Measurements from ENCODE around the gene NBPF12.
"Not testable (repeated sequence)": the region's sequence is repeated elsewhere in the genome, so short reads cannot be mapped to it uniquely, and the experiment has no call there.

The NBPF12 gene

DNA sequence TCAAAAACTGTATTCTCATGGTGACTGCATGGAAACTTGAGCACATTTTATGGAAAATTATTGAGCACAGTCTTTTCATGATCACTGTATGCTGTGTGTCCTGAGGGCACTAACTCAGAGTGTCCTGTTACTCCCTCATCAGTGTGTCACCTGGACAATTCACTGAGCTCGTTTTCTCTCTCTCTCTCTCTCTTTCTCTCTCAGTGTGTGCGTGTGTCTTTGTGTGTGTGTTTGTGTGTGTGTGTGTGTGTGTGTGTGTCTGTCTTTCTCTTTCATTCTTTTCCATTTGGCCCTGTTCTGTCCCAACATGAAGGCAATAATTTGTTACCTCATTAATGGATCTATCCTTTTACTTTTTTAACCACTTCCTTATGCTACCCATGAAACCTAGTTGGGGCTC lies 49.4 kb downstream of the NBPF12 start:
- DNase-seq, result not testable (repeated sequence)

DNA sequence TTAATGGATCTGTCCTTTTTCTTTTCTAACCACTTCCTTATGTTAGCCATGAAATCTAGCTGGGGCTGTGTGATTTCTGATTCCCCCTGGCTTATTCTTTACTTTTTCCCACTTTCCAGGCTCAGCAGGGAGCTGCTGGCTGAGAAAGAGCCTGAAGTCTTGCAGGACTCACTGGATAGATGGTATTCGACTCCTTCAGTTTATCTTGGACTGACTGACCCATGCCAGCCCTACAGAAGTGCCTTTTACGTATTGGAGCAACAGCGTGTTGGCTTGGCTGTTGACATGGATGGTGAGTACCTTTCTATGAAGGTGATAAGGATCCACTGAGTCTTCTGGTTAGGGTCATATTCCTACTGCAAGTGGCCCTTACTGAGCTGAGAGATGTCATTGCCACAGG lies 51.3 kb downstream of the NBPF12 start:
- not testable (repeated sequence) for DNase-seq

DNA sequence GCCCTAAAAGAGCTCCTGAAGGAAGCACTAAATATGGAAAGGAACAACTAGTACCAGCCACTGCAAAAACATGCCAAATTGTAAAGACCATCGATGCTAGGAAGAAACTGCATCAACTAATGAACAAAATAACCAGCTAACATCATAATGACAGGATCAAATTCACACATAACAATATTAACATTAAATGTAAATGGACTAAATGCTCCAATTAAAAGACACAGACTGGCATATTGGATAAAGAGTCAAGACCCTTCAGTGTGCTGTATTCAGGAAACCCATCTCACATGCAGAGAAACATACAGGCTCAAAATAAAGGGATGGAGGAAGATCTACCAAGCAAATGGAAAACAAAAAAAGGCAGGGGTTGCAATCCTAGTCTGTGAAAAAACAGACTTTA lies 70.4 kb downstream of the NBPF12 start:
- not testable (repeated sequence) for DNase-seq

DNA sequence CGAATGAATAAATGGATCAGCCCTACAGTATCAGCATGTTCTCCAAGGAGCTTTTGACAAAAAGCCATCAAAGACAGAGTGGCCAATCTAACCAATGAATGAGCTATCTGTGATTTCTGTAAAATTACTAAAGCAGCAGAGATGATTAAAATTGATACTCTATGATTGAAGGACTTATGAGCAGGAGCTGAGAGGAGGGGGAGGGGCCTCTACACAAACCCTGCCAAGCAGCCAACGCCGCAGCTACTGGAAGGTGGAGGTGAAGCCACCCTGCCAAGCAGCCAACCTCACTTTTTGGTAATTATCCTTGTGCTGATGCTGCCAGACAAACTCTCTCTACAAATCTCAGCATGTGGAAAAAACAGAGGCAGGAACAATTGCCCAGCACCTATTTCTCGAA lies 88.9 kb downstream of the NBPF12 start:
- DNase-seq, result not testable (repeated sequence)

DNA sequence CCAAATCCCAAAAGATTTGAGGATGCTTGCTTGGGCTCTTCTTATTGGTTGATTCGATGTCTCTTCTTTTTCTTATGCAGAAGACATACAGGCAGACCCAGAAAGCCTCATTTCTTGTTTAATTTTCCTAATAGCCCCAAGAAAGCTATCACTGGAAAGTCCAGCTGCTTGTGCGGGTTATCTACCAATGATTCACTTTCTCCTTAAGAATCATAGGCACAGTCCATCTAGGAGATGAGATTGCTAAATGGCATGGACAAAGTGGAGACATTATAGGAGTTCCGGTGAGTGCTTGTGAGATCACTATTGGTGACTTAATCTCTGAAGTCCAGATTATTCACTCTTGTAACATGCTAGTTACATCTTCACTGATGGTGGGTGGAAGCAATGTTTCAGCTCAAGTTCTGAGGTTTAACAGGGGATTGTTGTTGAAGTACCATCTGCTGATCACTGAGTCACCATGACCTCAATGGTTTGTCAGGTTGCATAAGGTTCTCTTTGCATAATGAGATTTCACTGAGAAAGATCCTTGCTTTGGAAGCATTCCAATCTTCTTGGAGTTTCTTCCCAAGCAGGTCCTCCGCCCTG lies 92.0 kb downstream of the NBPF12 start:
- DNase-seq, result not testable (repeated sequence)

DNA sequence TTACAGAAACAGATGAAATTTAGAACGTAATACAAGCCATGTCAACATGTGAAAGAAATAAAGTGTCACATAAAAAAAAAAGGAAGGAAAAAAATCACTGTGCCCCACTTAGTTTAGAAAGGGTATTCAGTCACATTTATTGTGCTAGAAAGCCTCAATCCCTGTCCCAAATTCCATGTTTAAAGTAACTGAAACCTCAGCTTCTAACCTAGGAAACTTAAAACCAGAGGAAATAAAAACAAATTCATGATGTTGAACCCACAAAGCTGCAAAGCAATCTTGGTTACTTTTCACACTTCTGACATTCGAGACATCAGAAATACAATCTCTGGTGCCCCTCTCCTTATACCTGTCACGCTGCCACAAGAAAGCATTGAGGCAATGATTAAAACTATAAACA lies 101.8 kb downstream of the NBPF12 start:
- DNase-seq, result no peak

DNA sequence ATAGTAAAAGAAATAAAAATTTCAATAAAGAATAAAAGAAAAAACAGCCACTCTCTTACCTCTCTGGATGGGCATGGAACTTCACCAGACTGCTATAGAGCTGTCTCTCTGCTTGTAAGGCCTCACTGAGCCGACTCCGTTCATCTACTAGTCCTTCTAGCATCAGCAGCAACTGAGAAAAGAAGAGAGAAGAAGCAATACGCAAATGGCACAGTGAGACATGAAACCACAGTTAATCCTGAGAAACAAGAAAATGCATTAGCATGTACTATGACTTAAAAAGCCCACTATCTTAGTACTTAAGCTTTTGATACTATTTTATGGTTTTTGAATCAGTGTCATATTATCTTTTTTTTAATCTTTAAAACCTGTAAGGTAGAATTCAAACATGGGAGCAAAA lies 104.8 kb downstream of the NBPF12 start:
- DNase-seq, result not testable (repeated sequence)

DNA sequence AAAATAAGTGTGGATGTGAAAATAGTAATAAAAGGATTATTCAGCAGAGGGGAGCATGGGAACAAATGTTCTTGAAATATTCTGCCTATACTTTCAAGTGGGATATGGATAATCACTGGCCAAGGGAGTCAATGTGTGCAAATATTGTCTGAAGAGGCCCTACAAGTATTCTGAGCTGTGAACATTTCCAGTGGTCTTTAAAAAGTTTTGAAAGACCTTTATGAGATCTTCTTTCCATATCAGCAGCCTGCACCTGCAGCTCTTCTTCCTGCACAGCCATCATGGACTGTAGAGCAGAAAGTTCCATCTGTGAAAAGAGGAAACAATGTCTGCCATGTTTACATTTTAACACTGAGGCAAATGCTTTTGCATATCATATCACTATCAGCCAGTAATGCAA lies 106.4 kb downstream of the NBPF12 start:
- DNase-seq, result not testable (repeated sequence)

Measured in bone marrow (tissue), 2 donors.